K562 (cell line): Measurements from ENCODE around the gene MMP24OS. TPM values are rescaled to one million over a fixed set of nuclear protein-coding genes. Genes with fewer than 3 reads are reported as not detected.

Experiments used
- ASH1L ChIP-seq: fragments of 450-650 bp; IDR thresholded peaks from 2 replicates; pipeline ENCODE4 v1.6.1; 2018; ENCODE audit warnings: borderline replicate concordance, mild to moderate bottlenecking, low read depth; ENCODE audit not compliant: partially characterized antibody
- CHD4 ChIP-seq: fragments of 200-600 bp; sonication (generic); IDR thresholded peaks from 3 replicates; pipeline ENCODE4 v1.6.1; 2012; ENCODE audit warnings: low read depth, mild to moderate bottlenecking, mixed read lengths, low read length, inconsistent platforms; ENCODE audit not compliant: insufficient read depth, insufficient replicate concordance, poor library complexity, severe bottlenecking
- ETV1 ChIP-seq: fragments of 450-650 bp; conservative IDR thresholded peaks from 2 replicates; pipeline ENCODE4 v1.6.1; 2016; ENCODE audit warnings: missing genetic modification characterization, control low read depth, low read depth, missing compliant biosample characterization
- EWSR1 ChIP-seq: fragments of 450-650 bp; IDR thresholded peaks from 2 replicates; pipeline ENCODE4 v1.6.1; 2018; ENCODE audit warnings: borderline replicate concordance, mild to moderate bottlenecking, low read depth, moderate library complexity; ENCODE audit not compliant: partially characterized antibody
- FOXJ2 ChIP-seq: fragments of 200-800 bp; sonication (Bioruptor generic); IDR thresholded peaks from 2 replicates; pipeline ENCODE4 v1.6.1; 2016; ENCODE audit warnings: missing genetic modification characterization, missing compliant biosample characterization
- KDM2B ChIP-seq: fragments of 250-450 bp; sonication (Bioruptor Pico); IDR thresholded peaks from 2 replicates; pipeline ENCODE4 v1.8.0; 2021; ENCODE audit warnings: mild to moderate bottlenecking, moderate library complexity
- KDM5B ChIP-seq: fragments of 200-600 bp; sonication (generic); IDR thresholded peaks from 2 replicates; pipeline ENCODE4 v1.6.1; 2012; ENCODE audit warnings: low read depth, mild to moderate bottlenecking, moderate library complexity, low read length, control low read depth, inconsistent platforms; ENCODE audit not compliant: insufficient replicate concordance
- MAZ ChIP-seq, 2 experiments: fragments of 450-650 bp in 1 of 2; sonication (generic) in 1 of 2; formaldehyde crosslinking; IDR thresholded peaks in 1 of 2; conservative IDR thresholded peaks in 1 of 2; 2 replicates each; pipeline versions ENCODE4 v1.4.0 to v1.5.0; 2020; ENCODE audit warnings: mild to moderate bottlenecking in 1 of 2, missing genetic modification reagents in 1 of 2
- NR4A1 ChIP-seq, 2 experiments: fragments of 250-450 bp in 1 of 2; fragments of 450-650 bp in 1 of 2; sonication (Bioruptor Pico) in 1 of 2; IDR thresholded peaks; 2 replicates each; pipeline versions ENCODE4 v1.4.0 to v1.6.1; 2016 to 2020; ENCODE audit warnings: mild to moderate bottlenecking in 2 of 2, missing compliant biosample characterization in 1 of 2, missing genetic modification characterization in 1 of 2, moderate library complexity in 1 of 2
- ZBTB8A ChIP-seq: fragments of 450-650 bp; IDR thresholded peaks from 2 replicates; pipeline ENCODE4 v1.6.1; 2018; ENCODE audit warnings: mild to moderate bottlenecking, moderate library complexity; ENCODE audit not compliant: partially characterized antibody
- ZNF41 ChIP-seq: fragments of 250-450 bp; sonication (Bioruptor Pico); conservative IDR thresholded peaks from 2 replicates; pipeline ENCODE4 v1.4.0; 2020; ENCODE audit warnings: mild to moderate bottlenecking
- ZNF436 ChIP-seq: fragments of 250-450, 450-650 bp; sonication (Bioruptor Pico); formaldehyde crosslinking; IDR thresholded peaks from 2 replicates; pipeline ENCODE4 v1.7.0; 2020; ENCODE audit warnings: mild to moderate bottlenecking
- polyA plus RNA-seq, 8 experiments: library from polyadenylated mRNA; depleted of rRNA in 4 of 8; stranded (reverse) in 5 of 8; unstranded in 3 of 8; fragments of >200 nt; fragmentation: Nextera tagmentation in 2 of 8; fragmentation: Illumina TruSeq in 1 of 8; extraction: Ambion mirVana in 2 of 8; extraction: Trizol in 1 of 8; gene quantifications; 2 replicates each; pipeline versions ENCODE4 v1.2.1 to v1.2.3, GENCODE V29; 2011 to 2014; ENCODE audit warnings: inconsistent platforms in 1 of 8, missing spikeins in 1 of 8
- total RNA-seq, 7 experiments: library from RNA; depleted of rRNA in 6 of 7; stranded (reverse); fragments of >200 nt in 6 of 7; fragmentation: Illumina TruSeq in 2 of 7; extraction: Trizol in 2 of 7; gene quantifications; 2 replicates each; pipeline versions ENCODE4 v1.2.1 to v1.2.3, GENCODE V29; 2011 to 2021; ENCODE audit warnings: low replicate concordance in 1 of 7
- TF ChIP-seq, protein P1 (sequence below): fragments of 200-800 bp; sonication (Bioruptor generic); IDR thresholded peaks from 2 replicates; pipeline ENCODE4 v1.6.1; 2016; ENCODE audit warnings: missing genetic modification characterization, missing compliant biosample characterization
- TF ChIP-seq, protein P2 (sequence below): sonication (generic); formaldehyde crosslinking; IDR thresholded peaks from 2 replicates; pipeline ENCODE4 v1.8.1; 2023; ENCODE audit warnings: mild to moderate bottlenecking, missing genetic modification reagents

Gene MMP24OS
- total and polyA plus RNA-seq, 9 of the 15 experiments (the other 6 are each of a cell fraction or from before 2014, with no cell fraction given), result 0.92 to 41.5 (median 11.4) TPM

DNA sequence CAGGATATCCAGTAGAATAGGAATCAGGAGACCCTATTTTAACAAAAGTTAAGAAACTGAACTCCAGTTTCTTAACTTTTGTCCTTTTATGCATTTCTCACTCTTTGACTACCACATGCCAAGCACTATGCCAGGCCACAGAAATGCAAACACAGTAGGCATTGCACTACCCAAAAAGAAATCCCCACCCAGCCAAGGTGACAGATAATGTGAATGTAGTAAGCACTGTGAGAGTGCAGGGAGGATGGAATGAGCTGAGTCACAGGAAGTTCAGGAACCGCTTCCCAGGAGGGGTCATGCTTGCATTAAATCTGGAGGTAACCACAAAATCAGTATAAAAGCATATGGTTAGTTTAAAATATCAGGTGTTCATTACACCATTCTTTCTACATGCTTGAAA is 34.4 kb upstream of the MMP24OS start (continued):
- TF ChIP-seq NR4A1 (CRISPR knock-in tag; IDR thresholded peaks at IDR 0.05) (no peak), NR4A1 (tag; IDR thresholded peaks at IDR 0.05) (no peak), MAZ (CRISPR knock-in tag; conservative IDR thresholded peaks at IDR 0.05 in 1 of 2, IDR thresholded peaks at IDR 0.05 in 1 of 2) (no peak), KDM2B (CRISPR knock-in tag) (no peak), EWSR1 (no peak), ZBTB8A (no peak), KDM5B (no peak), ZNF41 (CRISPR knock-in tag) (no peak), CHD4 (no peak), FOXJ2 (tag) (no peak), ASH1L (no peak), ZNF436 (CRISPR knock-in tag) (no peak), ETV1 (tag) (peak; percentile 70)
- TF ChIP-seq, protein P1, sequence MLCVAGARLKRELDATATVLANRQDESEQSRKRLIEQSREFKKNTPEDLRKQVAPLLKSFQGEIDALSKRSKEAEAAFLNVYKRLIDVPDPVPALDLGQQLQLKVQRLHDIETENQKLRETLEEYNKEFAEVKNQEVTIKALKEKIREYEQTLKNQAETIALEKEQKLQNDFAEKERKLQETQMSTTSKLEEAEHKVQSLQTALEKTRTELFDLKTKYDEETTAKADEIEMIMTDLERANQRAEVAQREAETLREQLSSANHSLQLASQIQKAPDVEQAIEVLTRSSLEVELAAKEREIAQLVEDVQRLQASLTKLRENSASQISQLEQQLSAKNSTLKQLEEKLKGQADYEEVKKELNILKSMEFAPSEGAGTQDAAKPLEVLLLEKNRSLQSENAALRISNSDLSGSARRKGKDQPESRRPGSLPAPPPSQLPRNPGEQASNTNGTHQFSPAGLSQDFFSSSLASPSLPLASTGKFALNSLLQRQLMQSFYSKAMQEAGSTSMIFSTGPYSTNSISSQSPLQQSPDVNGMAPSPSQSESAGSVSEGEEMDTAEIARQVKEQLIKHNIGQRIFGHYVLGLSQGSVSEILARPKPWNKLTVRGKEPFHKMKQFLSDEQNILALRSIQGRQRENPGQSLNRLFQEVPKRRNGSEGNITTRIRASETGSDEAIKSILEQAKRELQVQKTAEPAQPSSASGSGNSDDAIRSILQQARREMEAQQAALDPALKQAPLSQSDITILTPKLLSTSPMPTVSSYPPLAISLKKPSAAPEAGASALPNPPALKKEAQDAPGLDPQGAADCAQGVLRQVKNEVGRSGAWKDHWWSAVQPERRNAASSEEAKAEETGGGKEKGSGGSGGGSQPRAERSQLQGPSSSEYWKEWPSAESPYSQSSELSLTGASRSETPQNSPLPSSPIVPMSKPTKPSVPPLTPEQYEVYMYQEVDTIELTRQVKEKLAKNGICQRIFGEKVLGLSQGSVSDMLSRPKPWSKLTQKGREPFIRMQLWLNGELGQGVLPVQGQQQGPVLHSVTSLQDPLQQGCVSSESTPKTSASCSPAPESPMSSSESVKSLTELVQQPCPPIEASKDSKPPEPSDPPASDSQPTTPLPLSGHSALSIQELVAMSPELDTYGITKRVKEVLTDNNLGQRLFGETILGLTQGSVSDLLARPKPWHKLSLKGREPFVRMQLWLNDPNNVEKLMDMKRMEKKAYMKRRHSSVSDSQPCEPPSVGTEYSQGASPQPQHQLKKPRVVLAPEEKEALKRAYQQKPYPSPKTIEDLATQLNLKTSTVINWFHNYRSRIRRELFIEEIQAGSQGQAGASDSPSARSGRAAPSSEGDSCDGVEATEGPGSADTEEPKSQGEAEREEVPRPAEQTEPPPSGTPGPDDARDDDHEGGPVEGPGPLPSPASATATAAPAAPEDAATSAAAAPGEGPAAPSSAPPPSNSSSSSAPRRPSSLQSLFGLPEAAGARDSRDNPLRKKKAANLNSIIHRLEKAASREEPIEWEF, result no peak
- TF ChIP-seq, protein P2, sequence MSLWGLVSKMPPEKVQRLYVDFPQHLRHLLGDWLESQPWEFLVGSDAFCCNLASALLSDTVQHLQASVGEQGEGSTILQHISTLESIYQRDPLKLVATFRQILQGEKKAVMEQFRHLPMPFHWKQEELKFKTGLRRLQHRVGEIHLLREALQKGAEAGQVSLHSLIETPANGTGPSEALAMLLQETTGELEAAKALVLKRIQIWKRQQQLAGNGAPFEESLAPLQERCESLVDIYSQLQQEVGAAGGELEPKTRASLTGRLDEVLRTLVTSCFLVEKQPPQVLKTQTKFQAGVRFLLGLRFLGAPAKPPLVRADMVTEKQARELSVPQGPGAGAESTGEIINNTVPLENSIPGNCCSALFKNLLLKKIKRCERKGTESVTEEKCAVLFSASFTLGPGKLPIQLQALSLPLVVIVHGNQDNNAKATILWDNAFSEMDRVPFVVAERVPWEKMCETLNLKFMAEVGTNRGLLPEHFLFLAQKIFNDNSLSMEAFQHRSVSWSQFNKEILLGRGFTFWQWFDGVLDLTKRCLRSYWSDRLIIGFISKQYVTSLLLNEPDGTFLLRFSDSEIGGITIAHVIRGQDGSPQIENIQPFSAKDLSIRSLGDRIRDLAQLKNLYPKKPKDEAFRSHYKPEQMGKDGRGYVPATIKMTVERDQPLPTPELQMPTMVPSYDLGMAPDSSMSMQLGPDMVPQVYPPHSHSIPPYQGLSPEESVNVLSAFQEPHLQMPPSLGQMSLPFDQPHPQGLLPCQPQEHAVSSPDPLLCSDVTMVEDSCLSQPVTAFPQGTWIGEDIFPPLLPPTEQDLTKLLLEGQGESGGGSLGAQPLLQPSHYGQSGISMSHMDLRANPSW (CRISPR knock-in tag), result no peak
